ENCODE measurements around the gene TEX35.

The TEX35 gene

GRCh38 chr1:178540204-178540603, 27.3 kb downstream of the TEX35 start:
- DNase-seq (ENCODE audit: low read depth) = no peak
- TF ChIP-seq CTCF (IDR thresholded peaks at IDR 0.05; ENCODE audit: low read depth, low read length, missing control alignments) = no peak
- no peak overlapping the region for H3K4me3 ChIP-seq (ENCODE audit: low read depth, low read length)

GRCh38 chr1:178540646-178541045, 27.7 kb downstream of the TEX35 start:
- no peak for TF ChIP-seq CTCF (IDR thresholded peaks at IDR 0.05; ENCODE audit: low read depth, low read length, missing control alignments)
- no peak overlapping the region for H3K4me3 ChIP-seq (ENCODE audit: low read depth, low read length)
- DNase-seq (ENCODE audit: low read depth) = no peak

GRCh38 chr1:178541379-178541778, 28.5 kb downstream of the TEX35 start:
- no peak for DNase-seq (ENCODE audit: low read depth)
- no peak for TF ChIP-seq CTCF (IDR thresholded peaks at IDR 0.05; ENCODE audit: low read depth, low read length, missing control alignments)
- H3K4me3 ChIP-seq (ENCODE audit: low read depth, low read length) = no peak overlapping the region; the same call in 1 of the 2 replicates

- H3K4me3 ChIP-seq (ENCODE audit: low read depth, low read length) = peak overlapping the region; percentile 78
- no peak for DNase-seq (ENCODE audit: low read depth)
- TF ChIP-seq CTCF (IDR thresholded peaks at IDR 0.05; ENCODE audit: low read depth, low read length, missing control alignments) = no peak
Measured at GRCh38 chr1:178541829-178542553, 29.1 kb downstream of the TEX35 start.

DNA sequence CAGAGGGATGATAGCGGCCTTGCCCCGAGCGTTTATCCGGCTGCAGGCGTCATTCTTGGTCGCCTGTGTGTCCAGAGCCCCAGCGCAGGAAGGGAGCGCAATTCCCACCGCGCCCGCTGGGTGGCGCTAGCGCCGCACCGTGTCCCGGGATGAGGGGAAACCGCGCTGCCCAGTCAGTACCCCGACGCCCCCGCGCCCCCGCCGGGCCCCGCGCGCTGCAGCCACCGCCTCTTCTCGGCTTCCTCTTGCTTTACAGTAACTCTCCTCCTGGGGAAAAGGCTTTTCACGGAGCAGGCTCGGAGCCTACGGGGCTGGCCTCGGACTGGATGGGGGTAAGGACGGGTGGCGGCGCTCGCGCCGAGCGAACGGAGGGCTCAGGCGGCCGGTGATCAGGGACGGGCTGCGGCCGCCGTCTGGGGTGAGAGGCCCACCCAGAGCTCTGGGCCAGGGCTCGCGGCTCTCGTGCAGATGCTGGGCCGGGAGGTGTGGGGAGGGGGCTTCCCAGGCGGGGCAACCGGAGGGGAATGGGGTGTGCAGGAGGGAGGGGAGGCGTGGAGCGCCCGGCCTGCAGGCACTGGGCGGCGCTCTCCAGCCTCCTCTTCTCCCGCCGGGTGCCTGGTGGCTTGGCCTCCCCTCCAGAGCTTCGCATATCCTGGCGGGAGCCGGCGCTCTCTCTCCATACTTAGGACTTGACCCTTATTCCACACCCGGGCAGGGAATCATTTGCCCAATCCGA, 29.8 kb downstream of the TEX35 start:
- DNase-seq (ENCODE audit: low read depth) = peak; percentile 42

GRCh38 chr1:178543290-178543607, 30.3 kb downstream of the TEX35 start:
- no peak for DNase-seq (ENCODE audit: low read depth)
- peak overlapping the region; percentile 78 for H3K4me3 ChIP-seq (ENCODE audit: low read depth, low read length)
- no peak for TF ChIP-seq CTCF (IDR thresholded peaks at IDR 0.05; ENCODE audit: low read depth, low read length, missing control alignments)

More for the DNA sequence above, 29.8 kb downstream of the TEX35 start:
- TF ChIP-seq CTCF (IDR thresholded peaks at IDR 0.05; ENCODE audit: low read depth, low read length, missing control alignments) = peak; percentile 97
- peak overlapping the region; percentile 78 for H3K4me3 ChIP-seq (ENCODE audit: low read depth, low read length)
